K562 (cell line): ENCODE measurements around the gene NXPH4. TPM values are rescaled to one million over a fixed set of nuclear protein-coding genes. Genes with fewer than 3 reads are reported as not detected.

Experiments used
- BRF2 ChIP-seq: IDR thresholded peaks from 3 replicates; pipeline ENCODE4 v1.6.1; 2011; ENCODE audit warnings: borderline replicate concordance, mild to moderate bottlenecking; ENCODE audit not compliant: insufficient read length, insufficient read depth
- DNMT1 ChIP-seq: fragments of 450-650 bp; IDR thresholded peaks from 2 replicates; pipeline ENCODE4 v1.6.1; 2016; ENCODE audit warnings: antibody characterized with exemption, mild to moderate bottlenecking
- MECOM ChIP-seq: fragments of 250-450 bp; sonication (Bioruptor Pico); IDR thresholded peaks from 2 replicates; pipeline ENCODE4 v1.8.0; 2022; ENCODE audit warnings: inconsistent platforms
- NR3C1 ChIP-seq: sonication (generic); formaldehyde crosslinking; IDR thresholded peaks from 2 replicates; pipeline ENCODE4 v1.8.1; 2022; ENCODE audit warnings: missing genetic modification reagents
- ZBTB11 ChIP-seq, 3 experiments: fragments of 200-800 bp in 1 of 3; fragments of 250-450 bp in 1 of 3; fragments of 450-650 bp in 1 of 3; sonication (Bioruptor Pico) in 1 of 3; sonication (Bioruptor generic) in 1 of 3; formaldehyde crosslinking in 1 of 3; IDR thresholded peaks; 2 replicates each; pipeline versions ENCODE4 v1.6.1 to v1.8.0; 2016 to 2022; ENCODE audit warnings: mild to moderate bottlenecking in 2 of 3, missing genetic modification characterization in 2 of 3, missing compliant biosample characterization in 1 of 3, moderate library complexity in 1 of 3
- polyA plus RNA-seq, 8 experiments: library from polyadenylated mRNA; depleted of rRNA in 4 of 8; stranded (reverse) in 5 of 8; unstranded in 3 of 8; fragments of >200 nt; fragmentation: Nextera tagmentation in 2 of 8; fragmentation: Illumina TruSeq in 1 of 8; extraction: Ambion mirVana in 2 of 8; extraction: Trizol in 1 of 8; gene quantifications; 2 replicates each; pipeline versions ENCODE4 v1.2.1 to v1.2.3, GENCODE V29; 2011 to 2014; ENCODE audit warnings: inconsistent platforms in 1 of 8, missing spikeins in 1 of 8
- total RNA-seq, 7 experiments: library from RNA; depleted of rRNA in 6 of 7; stranded (reverse); fragments of >200 nt in 6 of 7; fragmentation: Illumina TruSeq in 2 of 7; extraction: Trizol in 2 of 7; gene quantifications; 2 replicates each; pipeline versions ENCODE4 v1.2.1 to v1.2.3, GENCODE V29; 2011 to 2021; ENCODE audit warnings: low replicate concordance in 1 of 7

The NXPH4 gene
- total and polyA plus RNA-seq, 9 of the 15 experiments (the other 6 are each of a cell fraction or from before 2014, with no cell fraction given) = 0.49 to 2.7 (median 1.1) TPM; not detected in 4

- no peak for TF ChIP-seq ZBTB11 (CRISPR knock-in tag; IDR thresholded peaks at IDR 0.05)
- TF ChIP-seq DNMT1 = no peak
- no peak for TF ChIP-seq MECOM
- TF ChIP-seq BRF2 = no peak
- TF ChIP-seq NR3C1 = no peak
These were observed 9.2 kb downstream of the NXPH4 start (continued) for GRCh38 chr12:57225680-57226210.
